CD14-positive monocyte (primary cell): ENCODE data around the gene PPP2R2D. TPM values are rescaled to one million over a fixed set of nuclear protein-coding genes. Genes with fewer than 3 reads are reported as not detected.

Experiments used
- DNase-seq, 3 donors: peaks; one replicate each; pipeline ENCODE4 v3.0.0-alpha.2; 2011 to 2022
- H2AFZ ChIP-seq: 2 replicates; pipeline ENCODE4 v1.6.0; 2012; ENCODE audit warnings: mild to moderate bottlenecking, low read depth, low read length, inconsistent platforms; ENCODE audit not compliant: insufficient read depth, poor library complexity, severe bottlenecking
- H3K27ac ChIP-seq, 2 donors: 1 replicate in 1 of 2; 2 replicates in 1 of 2; pipeline ENCODE4 v1.5.1; 2012 to 2013; ENCODE audit warnings: low read length in 2 of 2, control low read depth in 1 of 2, inconsistent platforms in 1 of 2, low read depth in 1 of 2, mild to moderate bottlenecking in 1 of 2
- H3K27me3 ChIP-seq, 2 donors: one replicate each; pipeline versions ENCODE4 v1.6.0 to v1.6.1; 2011 to 2013; ENCODE audit warnings: low read length in 2 of 2; ENCODE audit not compliant: control insufficient read depth in 2 of 2, insufficient read depth in 2 of 2
- H3K36me3 ChIP-seq, 2 donors: replicated peaks in 1 of 2; 1 replicate in 1 of 2; 2 replicates in 1 of 2; pipeline versions ENCODE4 v1.5.1 to v1.6.1; 2012 to 2013; ENCODE audit warnings: low read length in 2 of 2, control low read depth in 1 of 2, inconsistent platforms in 1 of 2, mild to moderate bottlenecking in 1 of 2; ENCODE audit not compliant: insufficient read depth in 2 of 2, control insufficient read depth in 1 of 2
- H3K4me1 ChIP-seq, 2 donors: 1 replicate in 1 of 2; 2 replicates in 1 of 2; pipeline versions ENCODE4 v1.5.1 to v1.6.1; 2012 to 2013; ENCODE audit warnings: low read length in 2 of 2, control low read depth in 1 of 2, inconsistent platforms in 1 of 2, mild to moderate bottlenecking in 1 of 2, moderate library complexity in 1 of 2; ENCODE audit not compliant: insufficient read depth in 2 of 2, control insufficient read depth in 1 of 2
- H3K4me2 ChIP-seq: replicated peaks from 2 replicates; pipeline ENCODE3; 2012; ENCODE audit warnings: low read length, moderate library complexity, mild to moderate bottlenecking; ENCODE audit not compliant: poor library complexity, severe bottlenecking; ENCODE audit errors: extremely low read depth
- H3K4me3 ChIP-seq, 3 experiments: fragments of 200-600 bp in 1 of 3; sonication (generic) in 1 of 3; replicated peaks in 1 of 3; 1 replicate in 2 of 3; 2 replicates in 1 of 3; pipeline ENCODE4 v1.5.1; 2011 to 2013; ENCODE audit warnings: low read length in 3 of 3, mild to moderate bottlenecking in 3 of 3, control low read depth in 2 of 3, low read depth in 2 of 3, inconsistent platforms in 1 of 3, moderate library complexity in 1 of 3
- H3K79me2 ChIP-seq: 2 replicates; pipeline ENCODE4 v1.6.0; 2012; ENCODE audit warnings: mild to moderate bottlenecking, control low read depth, inconsistent platforms, low read length, moderate library complexity; ENCODE audit not compliant: insufficient read depth
- H3K9ac ChIP-seq: 2 replicates; pipeline ENCODE4 v1.6.0; 2017; ENCODE audit warnings: low read length, mild to moderate bottlenecking; ENCODE audit not compliant: insufficient read depth, poor library complexity, severe bottlenecking
- H3K9me3 ChIP-seq, 2 donors: replicated peaks in 1 of 2; 1 replicate in 1 of 2; 2 replicates in 1 of 2; pipeline versions ENCODE4 v1.5.1 to v1.6.1; 2012 to 2013; ENCODE audit warnings: low read length in 2 of 2, control low read depth in 1 of 2; ENCODE audit not compliant: control insufficient read depth in 1 of 2, insufficient read depth in 1 of 2
- H4K20me1 ChIP-seq: 2 replicates; pipeline ENCODE4 v1.6.0; 2012; ENCODE audit warnings: mild to moderate bottlenecking, low read length, control low read depth, moderate library complexity; ENCODE audit not compliant: insufficient read depth
- H3K27ac Mint-ChIP-seq, 7 donors: one replicate each; pipeline ENCODE4 v1.8.0; 2020; ENCODE audit warnings: mild to moderate bottlenecking in 7 of 7, mixed read lengths in 7 of 7, moderate library complexity in 6 of 7, inconsistent platforms in 2 of 7
- H3K27me3 Mint-ChIP-seq, 3 donors: one replicate each; pipeline ENCODE4 v1.8.0; 2021 to 2022; ENCODE audit warnings: low read depth in 3 of 3, mild to moderate bottlenecking in 3 of 3, mixed read lengths in 3 of 3, moderate library complexity in 3 of 3, inconsistent platforms in 1 of 3
- H3K36me3 Mint-ChIP-seq, 2 donors: one replicate each; pipeline ENCODE4 v1.8.0; 2020; ENCODE audit warnings: mixed read lengths in 2 of 2, inconsistent platforms in 1 of 2, mild to moderate bottlenecking in 1 of 2
- H3K4me1 Mint-ChIP-seq: one replicate; pipeline ENCODE4 v1.8.0; 2020; ENCODE audit warnings: mild to moderate bottlenecking, mixed read lengths
- H3K4me3 Mint-ChIP-seq, 2 donors: one replicate each; pipeline ENCODE4 v1.8.0; 2020; ENCODE audit warnings: mild to moderate bottlenecking in 2 of 2, mixed read lengths in 2 of 2, moderate library complexity in 1 of 2
- H3K9me3 Mint-ChIP-seq, 7 donors: one replicate each; pipeline ENCODE4 v1.8.0; 2020 to 2022; ENCODE audit warnings: mixed read lengths in 7 of 7, mild to moderate bottlenecking in 6 of 7, moderate library complexity in 6 of 7, inconsistent platforms in 2 of 7
- CTCF ChIP-seq: fragments of 200-600 bp; IDR thresholded peaks from one replicate; pipeline ENCODE4 v1.8.0; 2022; ENCODE audit warnings: antibody characterized with exemption, mild to moderate bottlenecking
- WGBS: methylation state at CpG from one replicate; pipeline ENCODE4 v1.1.5; 2013; ENCODE audit warnings: missing lambda C conversion rate; ENCODE audit not compliant: insufficient coverage; 5-methylcytosine and 5-hydroxymethylcytosine counted together
- intact Hi-C, 2 donors: fragments of 100-400 bp; cut with micrococcal nuclease; formaldehyde crosslinking; loops; one replicate each; pipeline versions ENCODE4 v1.15.0 to v1.15.1; 2023
- polyA plus RNA-seq, 3 donors: library from polyadenylated mRNA; depleted of rRNA in 1 of 3; unstranded in 2 of 3; stranded (reverse) in 1 of 3; fragments of 300-500 nt in 2 of 3; fragments of >200 nt in 1 of 3; fragmentation: Illumina TruSeq in 2 of 3; gene quantifications; 1 replicate in 2 of 3; 2 replicates in 1 of 3; pipeline ENCODE4 v1.2.3, GENCODE V29; 2012 to 2021

The PPP2R2D gene
- polyA plus RNA-seq, 3 donors: 12.8 to 23.5 (median 12.9) TPM

- Histone ChIP-seq H3K4me1 (no peaks in the 10 kb centered on the region), H3K36me3 (no peaks in the 10 kb centered on the region), H4K20me1 (no peaks in the 10 kb centered on the region), H2AFZ (no peak overlapping the region), H3K4me3 (no peak overlapping the region), H3K9me3 (no peaks in the 10 kb centered on the region), H3K9ac (no peak overlapping the region), H3K27ac (no peak overlapping the region), H3K79me2 (no peaks in the 10 kb centered on the region), H3K4me2 (no peak overlapping the region), H3K27me3 (no peaks in the 10 kb centered on the region)
- no peak overlapping the region for H3K4me3 Mint-ChIP-seq
- intact Hi-C loops: no loop called here
- H3K9me3 Mint-ChIP-seq: peaks cover 0 to 4% (median 0%) of the 10 kb centered on the region in 7 donors
- H3K27me3 Mint-ChIP-seq: peaks cover 3 to 16% (median 16%) of the 10 kb centered on the region in 3 donors
- WGBS: 89% methylated on average over 31 of the region's 35 CpGs
- no peak overlapping the region for H3K27ac Mint-ChIP-seq
- H3K4me1 Mint-ChIP-seq: no peaks in the 10 kb centered on the region
- no peak for DNase-seq
- H3K36me3 Mint-ChIP-seq: no peaks in the 10 kb centered on the region
- TF ChIP-seq CTCF: no peak
Measured at GRCh38 chr10:131858583-131859340, 42.0 kb upstream of the PPP2R2D start.

- DNase-seq: no peak
- H3K4me3 ChIP-seq: no peak overlapping the region
- H3K27ac Mint-ChIP-seq: no peak overlapping the region
- no peaks in the 10 kb centered on the region for H3K36me3 ChIP-seq
- H3K9ac ChIP-seq: no peak overlapping the region
- H3K27ac ChIP-seq: no peak overlapping the region
- no peaks in the 10 kb centered on the region for H3K4me1 ChIP-seq
- no peak overlapping the region for H3K4me2 ChIP-seq
- no peaks in the 10 kb centered on the region for H3K36me3 Mint-ChIP-seq
- intact Hi-C loops: no loop called here
- H3K4me3 Mint-ChIP-seq: no peak overlapping the region
- 88% methylated on average over 8 of the region's 9 CpGs for WGBS
- H3K27me3 ChIP-seq: no peaks in the 10 kb centered on the region
- no peak overlapping the region for H2AFZ ChIP-seq
- H4K20me1 ChIP-seq: no peaks in the 10 kb centered on the region
- H3K4me1 Mint-ChIP-seq: no peaks in the 10 kb centered on the region
- TF ChIP-seq CTCF: no peak
- H3K27me3 Mint-ChIP-seq: peaks cover 3 to 17% (median 16%) of the 10 kb centered on the region in 3 donors
- H3K9me3 Mint-ChIP-seq: peaks cover 0 to 4% (median 0%) of the 10 kb centered on the region in 7 donors
- H3K79me2 ChIP-seq: no peaks in the 10 kb centered on the region
- H3K9me3 ChIP-seq: no peaks in the 10 kb centered on the region
Measured at GRCh38 chr10:131859341-131860020, 41.3 kb upstream of the PPP2R2D start.
